Neutrophil (primary cell): ENCODE data around the gene NOC4L.

Source experiments
- H3K27ac ChIP-seq: fragments of 200-600 bp; sonication (generic); 2 replicates; pipeline ENCODE4 v1.5.1; 2016; ENCODE audit warnings: mild to moderate bottlenecking, moderate library complexity
- H3K27me3 ChIP-seq: fragments of 200-600 bp; sonication (generic); 2 replicates; pipeline ENCODE4 v1.6.0; 2016; ENCODE audit warnings: mild to moderate bottlenecking
- H3K36me3 ChIP-seq: fragments of 200-600 bp; sonication (generic); 2 replicates; pipeline ENCODE4 v1.5.1; 2017
- H3K4me1 ChIP-seq, 2 experiments: fragments of 200-600 bp in 1 of 2; sonication (generic) in 1 of 2; 1 replicate in 1 of 2; 2 replicates in 1 of 2; pipeline versions ENCODE4 v1.5.1 to v1.6.1; 2013 to 2016; ENCODE audit warnings: low read depth in 1 of 2, low read length in 1 of 2, mild to moderate bottlenecking in 1 of 2, moderate library complexity in 1 of 2; ENCODE audit not compliant: control insufficient read depth in 1 of 2, insufficient read depth in 1 of 2
- H3K4me3 ChIP-seq, 2 experiments: fragments of 200-600 bp in 1 of 2; sonication (generic) in 1 of 2; 1 replicate in 1 of 2; 2 replicates in 1 of 2; pipeline ENCODE4 v1.5.1; 2013 to 2016; ENCODE audit warnings: low read depth in 1 of 2, low read length in 1 of 2, mild to moderate bottlenecking in 1 of 2, moderate library complexity in 1 of 2
- H3K9me3 ChIP-seq: fragments of 200-600 bp; sonication (generic); 2 replicates; pipeline ENCODE4 v1.5.1; 2016
- CTCF ChIP-seq: fragments of 200-600 bp; sonication (generic); IDR thresholded peaks from 2 replicates; pipeline ENCODE4 v1.5.1; 2016; ENCODE audit warnings: antibody characterized with exemption

NOC4L gene

GRCh38 chr12:132110677-132111076 lies 33.6 kb upstream of the NOC4L start:
- Histone ChIP-seq H3K36me3 (peaks cover 36% of the 10 kb centered on the region), H3K27ac (no peak overlapping the region), H3K27me3 (no peaks in the 10 kb centered on the region), H3K4me1 (no peaks in the 10 kb centered on the region), H3K9me3 (no peaks in the 10 kb centered on the region), H3K4me3 (no peak overlapping the region)
- no peak for TF ChIP-seq CTCF

- H3K4me1 ChIP-seq, result no peaks in the 10 kb centered on the region
- no peak for TF ChIP-seq CTCF
- H3K27ac ChIP-seq, result no peak overlapping the region
- no peaks in the 10 kb centered on the region for H3K9me3 ChIP-seq
- no peak overlapping the region for H3K4me3 ChIP-seq
- peaks cover 44% of the 10 kb centered on the region for H3K36me3 ChIP-seq
- H3K27me3 ChIP-seq, result no peaks in the 10 kb centered on the region
Measured at GRCh38 chr12:132111654-132112304, 32.5 kb upstream of the NOC4L start.

- no peaks in the 10 kb centered on the region for H3K27me3 ChIP-seq
- no peaks in the 10 kb centered on the region for H3K4me1 ChIP-seq
- TF ChIP-seq CTCF, result no peak
- no peak overlapping the region for H3K4me3 ChIP-seq
- H3K9me3 ChIP-seq, result no peaks in the 10 kb centered on the region
- no peak overlapping the region for H3K27ac ChIP-seq
- H3K36me3 ChIP-seq, result peaks cover 49% of the 10 kb centered on the region
Measured at GRCh38 chr12:132114667-132115066, 29.6 kb upstream of the NOC4L start.

GRCh38 chr12:132115500-132115899 lies 28.8 kb upstream of the NOC4L start:
- no peaks in the 10 kb centered on the region for H3K9me3 ChIP-seq
- no peaks in the 10 kb centered on the region for H3K27me3 ChIP-seq
- no peak for TF ChIP-seq CTCF
- no peak overlapping the region for H3K4me3 ChIP-seq
- H3K4me1 ChIP-seq, result no peaks in the 10 kb centered on the region
- no peak overlapping the region for H3K27ac ChIP-seq
- peaks cover 42% of the 10 kb centered on the region for H3K36me3 ChIP-seq

GRCh38 chr12:132116709-132117557 lies 27.3 kb upstream of the NOC4L start:
- Histone ChIP-seq H3K27me3 (no peaks in the 10 kb centered on the region), H3K9me3 (no peaks in the 10 kb centered on the region), H3K27ac (no peak overlapping the region), H3K4me1 (no peaks in the 10 kb centered on the region), H3K36me3 (peaks cover 48% of the 10 kb centered on the region), H3K4me3 (no peak overlapping the region)
- TF ChIP-seq CTCF, result no peak
